ENCODE data around the gene STON1.
"Not testable (repeated sequence)": the region's sequence is repeated elsewhere in the genome, so short reads cannot be mapped to it uniquely, and the experiment has no call there.

STON1 gene

DNA sequence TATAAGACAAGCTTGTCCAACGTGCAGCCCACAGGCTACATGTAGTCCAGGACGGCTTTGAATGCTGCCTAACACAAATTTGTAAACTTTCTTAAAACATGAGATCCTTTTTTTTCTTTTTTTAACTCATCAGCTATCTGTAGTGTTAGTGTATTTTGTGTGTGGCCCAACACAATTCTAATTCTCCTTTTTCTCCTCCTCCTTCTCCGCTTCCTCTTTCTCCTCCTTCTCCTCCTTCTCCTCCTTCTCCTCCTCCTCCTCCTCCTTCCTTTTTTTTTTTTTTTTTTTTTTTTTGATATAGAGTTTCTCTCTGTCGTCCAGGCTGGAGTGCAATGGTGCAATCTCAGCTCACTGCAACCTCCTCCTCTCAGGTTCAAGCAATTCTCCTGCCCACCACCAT is 48.4 kb downstream of the STON1 start:
- no peak for DNase-seq

DNA sequence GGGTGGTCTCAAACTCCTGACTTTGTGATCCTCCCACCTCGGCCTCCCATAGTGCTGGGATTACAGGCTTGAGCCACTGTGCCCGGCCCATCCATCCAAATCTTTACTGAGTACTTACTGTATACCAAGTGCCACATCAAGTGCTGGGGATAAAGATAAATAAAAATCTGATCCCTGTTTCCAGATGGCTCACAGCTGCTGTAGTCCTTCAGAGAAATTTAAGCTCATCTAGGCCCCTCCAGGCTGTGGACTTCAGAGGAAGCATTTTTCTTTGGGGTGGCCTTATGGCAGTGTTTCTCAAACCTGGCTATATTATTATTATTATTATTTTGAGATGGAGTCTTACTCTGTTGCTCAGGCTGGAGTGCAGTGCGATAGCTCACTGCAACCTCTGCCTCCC is 54.0 kb downstream of the STON1 start:
- no peak for DNase-seq

DNA sequence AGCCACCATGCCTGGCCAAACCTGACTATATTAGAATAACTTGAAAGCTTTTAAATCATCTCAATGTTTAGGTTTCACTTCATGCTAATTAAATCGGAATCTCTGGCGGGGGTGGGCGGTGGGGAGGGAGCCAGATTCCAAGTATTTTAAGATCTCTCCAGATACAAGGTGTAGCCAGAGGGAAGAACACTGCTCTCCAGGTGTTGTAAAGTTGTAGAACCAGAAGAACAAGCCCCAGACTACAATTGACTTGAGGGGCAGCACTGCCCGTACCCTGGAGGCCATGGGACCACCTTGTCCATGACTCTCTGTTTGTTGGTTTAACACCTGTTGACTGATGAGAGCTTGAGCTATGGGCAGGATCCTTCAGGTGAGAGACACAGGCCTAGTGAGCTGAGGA is 54.6 kb downstream of the STON1 start:
- no peak for DNase-seq

DNA sequence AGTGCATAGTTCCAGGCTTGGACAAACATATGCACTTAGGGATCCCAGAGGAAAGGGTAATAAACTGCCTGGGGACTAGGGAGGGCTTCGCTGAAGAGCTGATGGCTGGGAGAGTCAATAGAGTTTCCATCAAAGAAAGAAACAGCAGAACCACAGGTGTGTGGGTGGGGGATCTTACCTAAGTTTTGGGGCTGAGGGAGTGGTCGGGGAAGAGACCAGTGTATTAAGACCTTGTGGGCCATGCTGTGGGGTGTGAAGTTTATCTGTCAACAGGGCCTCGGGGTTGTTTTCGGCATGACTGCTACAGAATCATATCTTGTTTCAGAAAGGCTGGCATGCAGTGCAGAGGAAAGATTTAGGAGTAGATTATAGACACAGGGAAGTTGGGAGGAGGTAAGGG is 56.5 kb downstream of the STON1 start:
- no peak for DNase-seq

DNA sequence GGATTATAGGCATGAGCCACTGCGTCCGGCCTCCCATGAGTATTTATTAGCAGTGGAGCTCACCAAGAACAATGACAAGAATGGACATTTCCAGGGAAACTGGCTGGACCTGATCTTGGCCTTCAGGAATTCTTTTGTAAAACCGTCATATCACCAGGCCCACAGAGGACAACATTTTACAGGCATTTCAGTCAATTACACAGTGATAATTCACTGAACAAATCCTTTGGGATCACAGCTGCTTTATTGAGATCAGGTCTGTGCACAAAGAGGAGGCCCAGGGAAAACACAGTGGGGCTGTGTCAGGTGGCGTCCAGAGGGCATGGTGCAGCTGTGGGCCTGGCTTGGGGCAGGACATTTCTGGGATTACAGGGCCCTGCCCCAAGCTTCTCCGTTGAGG is 57.6 kb downstream of the STON1 start:
- DNase-seq: no peak

DNA sequence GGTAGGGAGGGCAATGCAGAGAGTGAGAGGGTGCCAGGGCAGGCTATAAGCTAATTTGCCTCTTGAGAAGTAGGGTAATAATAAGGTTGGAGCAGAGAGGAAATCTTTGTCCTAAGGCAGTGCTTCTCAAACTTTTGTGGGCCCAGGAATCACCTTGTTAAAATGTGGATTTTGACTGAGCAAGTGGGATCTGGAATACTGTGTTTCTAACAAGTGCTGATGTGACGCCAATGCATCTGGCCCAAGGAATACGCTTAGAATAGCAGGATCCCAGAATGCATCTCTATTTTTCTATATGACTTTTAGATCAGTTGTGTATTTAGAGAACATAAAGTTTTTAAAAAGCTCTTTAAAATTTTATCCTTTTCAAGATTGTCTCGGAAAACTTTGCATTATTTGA is 58.0 kb downstream of the STON1 start:
- no peak for DNase-seq

DNA sequence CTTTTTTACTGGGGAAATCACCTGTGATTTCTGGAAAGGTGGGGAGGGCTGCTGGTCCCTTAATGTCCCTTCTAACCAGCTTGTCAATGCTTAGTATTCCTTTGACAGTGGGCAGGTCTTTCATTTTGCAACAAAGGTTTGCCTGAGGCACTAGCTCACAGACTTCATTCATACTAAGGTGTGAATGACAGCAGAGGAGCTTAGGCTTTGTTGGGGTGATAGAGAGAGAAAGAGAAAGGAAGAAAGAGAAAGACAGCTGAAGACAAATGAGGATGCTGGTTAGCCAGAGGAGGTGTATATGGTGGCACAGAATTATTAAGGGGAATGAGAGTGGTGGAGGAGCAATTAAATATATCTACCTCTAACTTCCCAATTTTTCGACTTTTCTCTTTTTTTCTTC is 58.8 kb downstream of the STON1 start:
- DNase-seq: no peak

DNA sequence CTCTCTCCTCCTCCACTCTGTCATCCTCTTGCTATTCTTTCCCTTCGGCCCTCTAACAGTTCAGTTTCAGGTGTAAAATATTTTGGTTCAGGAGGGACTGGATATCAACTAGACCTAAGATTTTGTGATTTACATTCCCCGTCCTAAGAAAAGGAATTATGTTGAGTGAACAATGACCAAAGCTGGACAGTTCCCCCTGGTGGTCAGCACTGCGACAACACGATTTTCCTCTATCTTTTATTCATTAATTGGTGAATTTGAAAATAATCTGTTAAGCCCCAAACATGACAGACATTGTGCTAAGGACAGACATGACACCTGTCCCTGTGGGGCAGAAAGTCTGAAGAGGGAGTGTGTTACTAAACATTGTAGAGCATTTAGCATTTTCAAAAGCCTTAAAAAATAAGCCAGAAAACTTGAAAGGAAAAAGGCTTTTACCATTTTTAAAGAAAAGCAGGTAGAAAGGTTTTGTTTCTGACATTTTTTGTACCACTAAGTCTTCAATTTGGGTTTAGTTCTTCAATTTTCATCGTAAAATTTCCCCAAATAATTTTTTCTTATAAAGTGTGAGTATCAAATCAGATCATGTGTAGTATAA is 59.3 kb downstream of the STON1 start:
- DNase-seq: no peak

DNA sequence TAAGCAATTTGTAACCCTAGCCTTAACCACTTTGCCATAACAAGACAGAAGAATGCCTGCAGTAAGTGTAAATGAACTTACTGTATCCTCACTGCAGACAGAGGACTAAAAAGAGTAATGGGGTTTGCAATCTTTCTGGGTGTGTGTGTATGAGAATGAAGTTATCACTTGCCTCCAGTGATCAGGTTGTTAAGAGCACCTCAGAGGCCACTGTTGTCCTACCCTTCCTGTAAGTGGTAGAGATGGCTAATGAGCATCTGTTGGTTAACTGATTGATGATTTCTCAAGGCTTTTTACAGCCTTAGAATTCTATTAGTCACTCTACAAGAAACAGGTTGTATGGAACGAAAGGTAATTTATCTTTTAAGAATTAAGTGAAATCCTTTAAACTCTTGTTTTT is 60.1 kb downstream of the STON1 start:
- DNase-seq: no peak

DNA sequence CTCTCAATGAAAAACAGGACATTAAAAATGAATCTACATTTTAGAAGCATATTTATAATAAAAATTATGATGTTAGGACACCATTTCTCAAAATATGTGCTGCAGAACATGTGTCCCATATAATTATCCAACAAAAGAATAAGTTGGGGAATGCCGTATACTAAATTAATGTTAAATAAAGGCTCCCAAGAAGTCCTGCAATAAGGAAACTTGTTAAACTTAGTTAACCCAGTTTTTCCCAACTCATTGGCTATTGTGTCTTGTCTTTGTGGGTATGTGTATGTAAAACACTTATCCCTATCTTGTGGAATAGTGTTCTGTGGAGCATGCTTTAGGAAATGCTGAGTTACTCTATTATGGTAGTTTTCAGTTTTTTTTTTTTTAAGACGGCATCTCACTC is 62.1 kb downstream of the STON1 start:
- DNase-seq: no peak

DNA sequence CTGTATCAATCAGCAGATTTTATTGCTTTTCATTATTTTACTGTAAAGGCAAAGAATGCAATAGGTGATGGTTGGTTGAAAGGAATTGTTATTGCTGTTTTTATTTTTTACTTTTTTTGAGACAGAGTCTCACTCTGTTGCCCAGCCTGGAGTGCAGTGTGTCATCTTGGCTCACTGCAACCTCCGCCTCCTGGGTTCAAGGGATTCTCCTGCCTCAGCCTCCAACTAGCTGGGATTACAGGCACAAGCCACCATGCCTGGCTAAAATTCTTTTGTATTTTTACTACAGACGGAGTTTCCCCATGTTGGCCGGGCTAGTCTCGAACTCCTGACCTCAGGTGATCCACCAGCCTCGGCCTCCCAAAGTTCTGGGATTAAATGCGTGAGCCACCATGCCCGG is 66.8 kb downstream of the STON1 start:
- not testable (repeated sequence) for DNase-seq

DNA sequence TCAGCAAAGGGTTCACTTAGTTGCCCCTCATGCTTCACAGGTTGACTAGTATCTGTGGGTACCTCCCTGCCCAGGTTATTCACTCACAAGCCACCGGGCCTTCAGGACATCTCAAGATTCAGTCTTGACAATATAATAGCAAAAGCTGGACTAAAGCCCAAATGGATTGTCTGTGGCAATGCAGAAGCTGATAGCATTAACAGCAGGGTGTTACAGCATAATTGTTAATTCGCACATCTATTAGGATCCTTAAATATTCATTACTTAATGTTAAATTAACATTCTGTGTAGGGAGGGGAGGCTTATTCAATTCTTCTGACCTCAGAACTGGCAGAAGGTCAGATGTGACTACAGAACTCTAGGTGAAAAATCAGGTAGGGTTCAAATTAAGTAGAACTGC is 67.5 kb downstream of the STON1 start:
- DNase-seq: no peak

DNA sequence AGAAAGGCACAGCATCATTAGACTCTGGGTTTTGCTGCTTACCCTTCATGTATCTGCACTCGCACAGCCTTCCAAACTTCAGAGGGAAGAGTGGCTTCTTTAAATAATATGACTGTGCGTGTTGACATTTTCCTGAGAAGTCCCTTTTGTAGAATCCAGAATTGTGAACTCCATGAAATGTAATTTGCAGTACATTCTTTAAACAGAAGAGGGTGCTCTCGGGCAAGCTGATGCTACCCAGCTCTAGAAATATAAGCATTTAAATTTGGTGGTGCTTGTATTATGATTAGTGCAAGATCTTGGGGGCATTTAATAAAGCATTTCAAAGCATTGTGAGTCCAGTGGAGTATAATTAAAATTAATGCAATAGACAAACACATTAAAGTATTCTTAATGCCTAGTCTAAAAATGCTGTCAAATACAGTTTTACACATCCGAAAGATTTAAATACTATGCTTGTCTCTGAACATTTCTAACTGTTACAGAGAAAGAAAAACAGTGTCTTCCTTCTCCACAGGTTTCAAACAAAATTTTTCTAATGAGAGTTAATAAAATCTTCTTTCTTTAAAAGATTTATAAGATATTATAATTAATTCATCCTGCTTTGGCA is 70.4 kb downstream of the STON1 start:
- DNase-seq: no peak

DNA sequence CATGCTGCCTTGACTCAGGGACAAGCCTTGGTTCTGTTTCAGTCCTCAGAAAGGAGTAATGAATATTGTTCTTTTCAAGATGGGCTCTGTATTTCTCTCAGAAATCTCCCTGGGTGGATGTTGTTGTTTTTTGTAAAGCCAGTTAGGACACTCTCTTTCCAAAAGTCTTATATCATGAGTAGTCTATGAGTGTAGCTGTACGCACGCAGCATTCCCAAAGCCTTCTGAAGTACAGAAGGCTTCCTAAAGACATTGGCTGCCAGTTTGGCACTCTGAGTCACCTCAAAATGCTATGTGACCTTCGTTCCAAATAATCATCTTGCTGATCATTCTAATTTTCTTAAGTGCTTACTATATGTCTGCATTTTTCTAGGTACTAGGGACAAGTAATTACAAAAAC is 71.0 kb downstream of the STON1 start:
- no peak for DNase-seq

DNA sequence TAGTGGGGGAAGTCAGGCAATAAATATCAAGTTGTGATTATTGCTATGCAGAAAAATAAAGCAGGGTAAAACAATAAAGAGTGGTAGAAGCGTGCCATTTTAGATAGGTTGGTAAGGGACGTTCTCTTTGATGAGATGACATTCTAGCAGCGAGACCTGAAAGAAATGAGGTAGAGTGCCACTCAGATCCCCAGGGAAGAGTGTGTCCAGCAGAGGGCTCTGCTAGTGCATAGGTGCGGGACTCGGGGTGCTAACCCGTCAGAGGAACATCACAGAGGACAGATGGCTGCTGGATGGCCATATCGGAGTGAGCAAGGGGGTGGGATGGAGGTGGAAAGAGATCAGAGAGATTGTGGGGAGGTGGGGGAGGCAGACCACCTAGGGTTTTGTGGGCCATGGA is 71.4 kb downstream of the STON1 start:
- no peak for DNase-seq

DNA sequence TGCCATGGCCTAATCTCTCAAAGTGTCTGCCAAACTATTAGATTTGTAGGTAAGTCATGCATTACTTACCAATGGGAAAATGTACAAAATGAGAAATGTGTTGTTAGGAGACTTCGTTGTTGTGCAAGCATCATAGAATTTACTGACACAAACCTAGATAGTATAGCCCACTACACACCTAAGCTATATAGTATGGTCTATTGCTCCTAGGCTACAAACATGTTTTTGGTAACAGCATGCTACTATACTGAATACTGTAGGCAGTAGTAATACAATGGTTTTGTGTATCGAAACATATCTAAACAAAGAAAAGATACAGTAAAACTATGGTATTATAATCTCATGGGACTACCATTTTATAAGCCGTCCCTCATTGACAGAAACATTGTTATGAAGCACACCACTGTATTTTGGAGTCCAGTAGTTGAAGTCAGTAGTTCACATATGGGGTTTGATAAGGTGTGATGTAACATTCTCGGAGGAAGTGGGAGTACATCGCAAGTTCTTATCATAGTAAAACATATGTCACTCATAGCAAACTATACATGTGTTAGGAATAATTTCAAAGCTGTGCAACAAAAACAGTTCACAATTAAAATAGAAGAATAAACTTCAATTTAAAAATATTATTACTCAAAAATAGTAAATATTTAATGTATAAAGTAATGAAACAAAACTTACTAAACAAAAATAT is 75.7 kb downstream of the STON1 start:
- DNase-seq: no peak

DNA sequence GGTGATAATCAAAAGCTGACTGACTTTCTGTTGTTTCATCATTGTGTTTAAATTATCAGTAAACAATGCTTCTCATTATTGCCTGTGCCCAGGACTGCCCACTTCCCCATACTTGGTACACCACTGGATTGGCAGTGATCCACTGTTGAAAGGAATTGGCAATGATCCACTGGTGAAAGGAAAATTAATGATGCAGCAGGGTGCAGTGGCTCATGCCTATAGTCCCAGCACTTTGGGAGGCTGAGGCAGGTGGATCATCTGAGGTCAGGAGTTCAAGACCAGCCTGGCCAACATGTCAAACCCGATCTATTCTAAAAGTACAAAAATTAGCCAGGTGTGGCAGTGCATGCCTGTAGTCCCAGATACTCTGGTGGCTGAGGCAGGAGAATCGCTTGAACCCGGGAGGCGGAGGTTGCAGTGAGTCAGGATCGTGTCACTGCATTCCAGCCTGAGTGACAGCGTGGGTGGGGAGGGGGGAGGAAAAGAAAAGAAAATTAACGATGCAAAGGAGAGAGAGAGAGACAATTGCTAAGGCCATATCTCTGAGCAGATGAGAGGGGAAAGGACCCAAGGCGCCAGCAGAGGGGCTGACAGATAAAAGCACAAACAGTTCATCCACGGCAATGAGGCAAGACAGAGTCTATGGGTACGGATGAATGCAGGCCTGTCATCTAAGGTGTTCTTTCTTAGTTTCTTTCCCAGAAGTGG is 77.5 kb downstream of the STON1 start:
- DNase-seq: no peak

DNA sequence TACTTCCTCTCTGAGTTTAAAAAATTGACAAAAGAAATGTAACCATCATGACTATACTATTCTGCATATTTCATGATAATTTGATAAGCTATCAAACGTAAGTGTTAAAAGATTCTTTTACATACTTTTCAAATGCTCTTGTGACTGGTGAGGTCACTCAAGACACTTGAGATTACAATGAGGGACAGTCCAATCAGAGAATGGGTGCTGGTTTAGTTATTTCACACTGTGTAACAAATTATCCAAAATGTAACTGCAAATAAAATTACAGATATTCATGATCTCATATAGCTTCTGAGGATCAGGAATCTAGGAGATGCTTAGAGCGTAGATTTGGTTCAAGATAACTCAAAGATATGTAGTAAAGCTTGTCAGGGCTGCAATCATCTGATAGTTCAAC is 83.3 kb downstream of the STON1 start:
- no peak for DNase-seq

DNA sequence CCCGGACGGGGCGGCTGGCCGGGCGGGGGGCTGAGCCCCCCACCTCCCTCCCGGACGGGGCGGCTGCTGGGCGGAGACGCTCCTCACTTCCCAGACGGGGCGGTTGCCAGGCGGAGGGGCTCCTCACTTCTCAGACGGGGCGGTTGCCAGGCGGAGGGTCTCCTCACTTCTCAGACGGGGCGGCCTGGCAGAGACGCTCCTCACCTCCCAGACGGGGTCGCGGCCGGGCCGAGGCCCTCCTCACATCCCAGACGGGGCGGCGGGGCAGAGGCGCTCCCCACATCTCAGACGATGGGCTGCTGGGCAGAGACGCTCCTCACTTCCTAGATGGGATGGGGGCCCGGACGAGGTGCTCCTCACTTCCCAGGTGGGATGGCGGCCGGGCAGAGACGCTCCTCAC is 84.6 kb downstream of the STON1 start:
- DNase-seq: not testable (repeated sequence)

DNA sequence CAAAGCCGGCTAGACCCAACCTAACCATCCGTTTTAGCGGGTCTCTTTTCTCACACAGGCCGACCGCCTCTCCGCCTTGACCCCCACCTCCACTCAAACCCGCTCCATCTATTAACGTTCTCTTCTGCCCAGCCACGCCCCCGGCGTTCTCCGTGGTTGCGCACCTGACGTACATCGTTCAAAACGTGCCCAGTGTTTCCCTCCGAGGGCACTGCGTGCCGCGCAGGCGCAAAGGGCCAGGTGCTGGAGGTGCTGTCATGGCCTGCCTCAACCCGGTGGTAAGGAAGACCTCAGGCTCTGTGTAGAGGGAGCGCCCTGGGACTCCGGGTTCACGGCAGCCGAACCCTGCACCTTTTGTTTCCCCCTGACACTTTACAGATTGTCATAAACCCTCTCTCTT is 87.7 kb downstream of the STON1 start, which contains the start of gene GTF2A1L:
Gene GTF2A1L, plus strand, starts transcription at position 239 of the 400 bp plus-strand sequence. Its CDS starts 19 bp downstream, at position 258.
- DNase-seq: no peak

DNA sequence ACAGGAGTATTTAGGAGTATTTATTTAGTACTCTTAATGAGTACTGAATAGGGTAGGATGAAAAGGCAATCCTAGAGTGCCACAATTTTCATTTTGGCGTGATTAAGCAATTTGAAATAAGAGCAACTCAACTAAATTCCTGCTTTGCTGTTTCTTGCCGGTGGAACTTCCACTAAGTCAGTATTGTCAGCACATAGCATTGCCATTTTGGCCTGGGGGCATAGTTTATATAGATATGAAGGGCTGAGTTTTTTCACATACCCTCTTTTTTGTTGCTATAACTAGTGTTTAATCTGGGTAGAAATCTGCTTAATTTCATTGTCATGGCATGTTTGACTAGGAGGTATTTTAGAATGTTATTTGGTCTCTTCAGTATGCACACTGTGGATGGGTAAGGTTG is 89.6 kb downstream of the STON1 start:
- DNase-seq: no peak

DNA sequence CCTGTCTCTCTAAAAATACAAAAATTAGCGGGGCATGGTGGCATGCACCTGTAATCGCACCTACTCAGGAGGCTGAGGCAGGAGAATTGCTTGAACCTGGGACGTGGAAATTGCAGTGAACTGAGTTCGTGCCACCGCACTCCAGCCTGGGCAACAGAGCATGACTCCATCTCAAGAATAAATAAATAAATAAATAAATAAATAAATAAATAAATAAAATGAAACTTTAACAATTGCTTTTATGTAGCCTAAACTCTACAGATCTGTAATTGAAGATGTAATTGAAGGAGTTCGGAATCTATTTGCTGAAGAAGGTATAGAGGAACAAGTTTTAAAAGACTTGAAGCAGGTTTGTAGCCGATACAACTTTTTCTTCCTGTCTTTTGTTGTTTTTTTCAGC is 90.7 kb downstream of the STON1 start:
- DNase-seq: no peak

DNA sequence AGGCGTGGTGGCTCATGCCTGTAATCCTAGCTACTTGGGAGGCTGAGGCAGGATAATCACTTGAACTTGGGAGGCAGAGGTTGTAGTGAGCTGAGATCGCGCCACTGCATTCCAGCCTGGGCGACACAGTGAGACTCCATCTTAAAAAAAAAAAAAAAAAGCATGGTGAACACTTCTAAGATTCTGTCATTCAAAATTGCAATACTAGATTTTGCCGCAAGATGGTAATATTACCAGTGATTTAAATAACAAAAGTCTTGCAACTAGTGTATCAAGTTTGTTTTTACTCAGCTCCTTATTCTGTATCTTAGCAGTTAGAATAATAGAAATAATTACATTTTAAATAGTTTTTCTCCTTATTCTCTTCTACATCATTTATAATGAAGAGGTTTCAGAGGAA is 92.7 kb downstream of the STON1 start:
- DNase-seq: not testable (repeated sequence)

DNA sequence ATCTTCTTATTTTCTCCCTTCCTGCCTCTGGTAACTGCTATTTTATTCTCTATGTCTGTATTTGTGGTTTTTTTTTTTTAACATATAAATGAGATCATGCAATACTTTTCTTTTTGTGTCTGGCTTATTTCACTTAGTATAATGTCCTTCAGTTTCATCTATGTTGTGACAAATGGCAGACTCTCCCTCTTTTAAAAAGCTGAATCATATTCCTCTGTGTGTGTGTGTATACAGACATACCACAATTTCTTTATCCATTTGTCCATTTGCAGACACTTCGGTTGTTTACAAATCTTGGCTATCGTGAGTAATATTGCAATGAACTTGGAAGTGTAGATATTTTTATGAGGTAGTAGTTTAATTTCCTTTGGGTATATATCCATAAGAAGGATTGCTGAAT is 94.7 kb downstream of the STON1 start:
- no peak for DNase-seq

Data from stimulated activated CD4-positive, alpha-beta T cell treated with anti-CD3 and anti-CD28 coated beads, Interleukin-4, amount 100 ng/mL, for 24 hours (primary cell).